ENCODE data around the gene DCUN1D2.
"Not testable (repeated sequence)": the region's sequence is repeated elsewhere in the genome, so short reads cannot be mapped to it uniquely, and the experiment has no call there.

The DCUN1D2 gene

GRCh38 chr13:113460599-113460998 lies 29.9 kb downstream of the DCUN1D2 start:
- no peak for DNase-seq

- no peak for DNase-seq
Observed at GRCh38 chr13:113460064-113460555, 30.4 kb downstream of the DCUN1D2 start.

DNA sequence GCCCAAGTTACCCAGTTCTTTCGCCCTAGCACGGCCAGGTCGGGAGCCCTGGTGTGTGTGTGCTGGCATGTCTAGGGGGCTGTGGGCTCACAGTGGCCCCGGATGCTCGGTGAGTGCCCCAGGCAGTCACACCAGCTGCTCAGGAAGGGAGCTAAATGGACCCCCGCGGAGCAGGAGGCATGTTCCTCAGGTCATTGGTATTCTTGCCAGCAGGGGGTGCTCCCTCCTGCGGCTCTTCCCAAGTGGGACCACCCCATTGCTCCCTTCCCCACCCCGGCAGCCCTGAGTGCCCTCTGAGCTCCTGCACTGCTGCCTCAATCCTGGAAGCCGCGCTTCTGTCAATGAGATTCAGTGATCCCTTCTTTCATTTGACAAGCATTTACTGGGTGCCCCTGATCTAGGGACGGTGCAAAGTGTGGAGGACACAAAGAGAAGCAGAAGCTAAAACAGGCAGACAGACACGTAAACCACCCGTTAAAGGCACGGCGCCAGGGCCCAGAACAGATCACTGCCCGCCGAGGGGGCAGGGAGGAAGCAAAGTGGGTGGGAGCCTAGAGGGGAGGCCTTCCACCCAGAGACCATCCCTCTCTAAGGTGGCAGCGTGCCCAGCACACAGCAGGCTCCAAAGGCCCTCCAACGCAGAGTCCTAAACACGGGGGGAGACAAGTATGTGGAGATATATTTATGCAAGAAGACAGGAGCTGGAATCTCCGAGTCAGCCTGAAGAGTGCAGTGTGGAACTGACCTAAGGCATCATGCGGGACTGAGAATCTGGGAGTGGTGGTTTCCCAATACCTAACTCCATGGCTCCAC lies 32.1 kb downstream of the DCUN1D2 start:
- DNase-seq = no peak

GRCh38 chr13:113457510-113457909 lies 33.0 kb downstream of the DCUN1D2 start:
- no peak for DNase-seq

- no peak for DNase-seq
Observed at GRCh38 chr13:113456116-113456702, 34.3 kb downstream of the DCUN1D2 start.

GRCh38 chr13:113455384-113455783 lies 35.1 kb downstream of the DCUN1D2 start:
- DNase-seq = no peak

GRCh38 chr13:113454936-113455335 lies 35.6 kb downstream of the DCUN1D2 start:
- DNase-seq = no peak

- DNase-seq = peak; percentile 50
Observed at GRCh38 chr13:113452942-113453901, 37.3 kb downstream of the DCUN1D2 start, which contains the start of gene ADPRHL1. Gene ADPRHL1 (minus strand): TSS chr13:113453488. CDS start chr13:113453437, 51 bp downstream.

GRCh38 chr13:113452466-113452865 lies 38.0 kb downstream of the DCUN1D2 start:
- DNase-seq = no peak

DNA sequence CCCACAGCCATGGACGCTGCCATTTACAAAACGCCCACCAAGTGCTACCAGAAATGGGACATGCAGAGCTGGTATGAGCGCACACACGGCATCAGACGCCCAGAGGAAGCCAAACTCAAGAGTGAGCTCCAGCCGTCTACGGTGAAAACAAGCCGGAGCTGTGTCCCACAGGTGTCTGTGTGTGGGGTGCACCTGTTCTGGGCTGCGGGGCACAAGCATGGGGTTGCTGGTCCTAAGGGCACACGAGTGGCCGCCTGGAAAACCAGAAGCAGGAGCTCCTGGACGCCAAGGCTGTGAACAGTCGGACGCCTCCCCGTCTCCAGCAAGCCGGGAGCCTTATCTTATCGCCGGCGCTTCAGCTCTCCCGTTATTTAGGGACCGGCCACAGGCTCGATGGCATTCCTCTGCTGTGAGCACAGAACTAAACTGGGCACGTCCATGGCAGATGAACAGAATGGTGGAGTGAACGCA lies 38.5 kb downstream of the DCUN1D2 start:
- no peak for DNase-seq

GRCh38 chr13:113450861-113451620 lies 39.5 kb downstream of the DCUN1D2 start:
- DNase-seq = not testable (repeated sequence)

DNA sequence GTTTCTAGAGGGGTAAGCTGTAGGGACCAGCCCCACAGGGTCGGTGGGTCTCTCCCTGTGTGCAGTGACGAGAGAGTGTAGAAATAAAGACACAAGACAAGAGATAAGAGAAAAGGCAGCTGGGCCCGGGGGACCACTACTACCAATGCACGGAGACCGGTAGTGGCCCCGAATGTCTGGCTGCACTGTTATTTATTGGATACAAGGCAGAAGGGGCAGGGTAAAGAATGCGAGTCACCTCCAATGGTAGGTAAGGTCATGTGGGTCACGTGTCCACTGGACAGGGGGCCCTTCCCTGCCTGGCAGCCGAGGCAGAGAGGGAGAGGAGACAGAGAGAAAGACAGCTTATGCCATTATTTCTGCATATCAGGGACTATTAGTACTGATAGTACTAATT lies 40.2 kb downstream of the DCUN1D2 start:
- DNase-seq = not testable (repeated sequence)

GRCh38 chr13:113449693-113450347 lies 40.7 kb downstream of the DCUN1D2 start:
- no peak for DNase-seq

- DNase-seq = no peak
Observed at GRCh38 chr13:113448885-113449692, 41.4 kb downstream of the DCUN1D2 start.

GRCh38 chr13:113448545-113448884 lies 42.0 kb downstream of the DCUN1D2 start:
- DNase-seq = no peak

DNA sequence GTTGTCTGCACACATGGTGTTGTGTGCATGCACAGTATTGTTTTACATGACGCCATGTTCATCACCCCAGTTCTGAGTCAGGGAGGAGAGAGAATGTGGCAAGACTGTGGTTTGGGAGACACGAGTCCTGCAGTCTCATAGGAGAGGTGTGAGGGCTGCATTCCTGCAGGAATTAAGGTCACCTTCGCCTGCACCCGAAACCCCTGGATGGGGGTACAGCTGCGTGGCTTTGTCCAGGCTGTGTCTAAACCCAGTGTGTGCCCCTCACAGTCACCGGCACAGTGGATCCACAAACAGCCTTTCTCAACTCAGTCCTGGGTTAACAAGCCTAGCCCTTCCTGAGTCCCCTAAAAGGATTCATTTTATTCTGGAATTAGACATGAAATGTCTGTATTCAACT lies 42.9 kb downstream of the DCUN1D2 start:
- DNase-seq = no peak

GRCh38 chr13:113446488-113446854 lies 44.0 kb downstream of the DCUN1D2 start:
- no peak for DNase-seq

DNA sequence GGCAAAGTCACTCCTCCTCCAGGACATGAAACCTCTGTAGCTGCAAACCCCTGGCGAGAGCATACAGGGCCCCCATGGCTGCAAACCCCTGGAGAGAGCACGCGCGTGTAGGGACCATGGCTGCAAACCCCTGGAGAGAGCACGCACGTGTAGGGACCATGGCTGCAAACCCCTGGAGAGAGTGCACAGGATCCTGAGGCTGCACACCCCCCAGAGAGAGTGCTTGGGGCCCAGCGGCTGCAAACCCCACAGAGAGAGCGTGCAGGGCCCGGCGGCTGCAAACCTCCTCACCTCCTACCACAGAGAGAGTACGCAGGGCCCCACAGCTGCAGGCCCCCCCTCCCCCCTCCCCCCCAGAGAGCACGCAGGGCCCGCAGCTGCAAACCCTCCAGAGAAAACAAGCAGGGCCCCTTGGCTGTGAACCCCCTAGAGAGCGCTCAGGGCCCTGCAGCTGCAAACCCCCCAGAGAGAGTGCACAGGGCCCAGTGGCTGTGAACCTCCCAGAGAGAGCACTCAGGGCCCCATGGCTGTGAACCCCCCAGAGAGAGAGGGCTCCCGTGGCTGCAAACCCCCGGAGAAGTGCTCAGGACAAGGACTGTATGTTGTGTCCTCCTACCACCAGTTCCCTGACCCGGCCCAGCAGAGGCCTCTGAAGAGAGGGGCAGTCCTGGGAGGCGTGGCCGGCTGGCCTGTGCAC lies 44.6 kb downstream of the DCUN1D2 start:
- no peak for DNase-seq

- DNase-seq = no peak
Observed at GRCh38 chr13:113443991-113444390, 46.5 kb downstream of the DCUN1D2 start.

- no peak for DNase-seq
Observed at GRCh38 chr13:113442985-113443362, 47.5 kb downstream of the DCUN1D2 start.

Data from NCI-H510A treated with DMSO at 0.1 percent for 48 hours (cell line).